Measurements from ENCODE around the gene NCK2. TPM values are rescaled to one million over a fixed set of nuclear protein-coding genes. Genes with fewer than 3 reads are reported as not detected.

The NCK2 gene
- total and polyA plus RNA-seq, 2 experiments from 2014 or later, result 72.6 to 100 TPM

DNA sequence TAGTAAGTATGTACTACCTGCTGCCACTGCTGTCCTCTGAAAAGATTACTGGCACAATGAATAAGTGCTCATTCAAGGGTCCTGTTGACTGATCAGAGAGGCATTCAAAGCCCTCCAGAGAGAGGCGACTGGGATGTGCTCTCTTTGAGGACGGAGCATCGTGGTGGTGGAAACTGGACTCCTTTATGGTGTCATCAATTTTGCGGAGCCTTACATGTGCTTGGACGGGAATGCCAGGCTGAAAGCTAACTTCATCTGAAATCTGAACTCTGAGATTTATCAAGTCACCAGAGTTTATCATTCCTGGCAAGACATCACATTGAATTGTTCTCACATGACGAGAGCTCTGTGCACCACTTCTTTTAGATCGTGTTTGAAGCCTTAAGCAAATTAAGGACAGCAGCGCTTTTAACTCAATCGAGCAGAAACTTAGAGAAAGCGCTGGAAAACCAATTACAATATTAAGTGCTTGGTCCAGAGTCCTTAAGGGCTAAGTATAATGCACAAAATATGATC lies 138.3 kb downstream of the NCK2 start:
- no peaks in the 10 kb centered on the region for H3K4me1 ChIP-seq (ENCODE audit: insufficient read depth)
- H4K20me1 ChIP-seq (ENCODE audit: insufficient read depth, poor library complexity, severe bottlenecking), result peaks cover 29% of the 10 kb centered on the region
- no peak overlapping the region for H3K4me3 ChIP-seq
- H3K27me3 ChIP-seq, result no peaks in the 10 kb centered on the region
- H3K36me3 ChIP-seq (replicated peaks; ENCODE audit: insufficient read depth, low read depth), result no peaks in the 10 kb centered on the region
- DNase-seq (ENCODE audit: low spot score), result no peak
- H3K27ac ChIP-seq, result no peak overlapping the region
- 95% methylated on average over 10 of the region's 10 CpGs for WGBS (ENCODE audit: low lambda C conversion rate, missing lambda C conversion rate)
- no peak overlapping the region for H2AFZ ChIP-seq
- H3K9me3 ChIP-seq (ENCODE audit: low read depth), result no peaks in the 10 kb centered on the region
- TF ChIP-seq EZH2phosphoT487 (IDR thresholded peaks at IDR 0.05; ENCODE audit: low read depth, severe bottlenecking, unreplicated experiment) (no peak), EZH2 (IDR thresholded peaks at IDR 0.05; ENCODE audit: borderline replicate concordance) (no peak)
- TF ChIP-seq, protein P1, sequence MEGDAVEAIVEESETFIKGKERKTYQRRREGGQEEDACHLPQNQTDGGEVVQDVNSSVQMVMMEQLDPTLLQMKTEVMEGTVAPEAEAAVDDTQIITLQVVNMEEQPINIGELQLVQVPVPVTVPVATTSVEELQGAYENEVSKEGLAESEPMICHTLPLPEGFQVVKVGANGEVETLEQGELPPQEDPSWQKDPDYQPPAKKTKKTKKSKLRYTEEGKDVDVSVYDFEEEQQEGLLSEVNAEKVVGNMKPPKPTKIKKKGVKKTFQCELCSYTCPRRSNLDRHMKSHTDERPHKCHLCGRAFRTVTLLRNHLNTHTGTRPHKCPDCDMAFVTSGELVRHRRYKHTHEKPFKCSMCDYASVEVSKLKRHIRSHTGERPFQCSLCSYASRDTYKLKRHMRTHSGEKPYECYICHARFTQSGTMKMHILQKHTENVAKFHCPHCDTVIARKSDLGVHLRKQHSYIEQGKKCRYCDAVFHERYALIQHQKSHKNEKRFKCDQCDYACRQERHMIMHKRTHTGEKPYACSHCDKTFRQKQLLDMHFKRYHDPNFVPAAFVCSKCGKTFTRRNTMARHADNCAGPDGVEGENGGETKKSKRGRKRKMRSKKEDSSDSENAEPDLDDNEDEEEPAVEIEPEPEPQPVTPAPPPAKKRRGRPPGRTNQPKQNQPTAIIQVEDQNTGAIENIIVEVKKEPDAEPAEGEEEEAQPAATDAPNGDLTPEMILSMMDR (IDR thresholded peaks at IDR 0.05; ENCODE audit: poor library complexity), result no peak
- H3K79me2 ChIP-seq, result peaks cover 95% of the 10 kb centered on the region
- no peak overlapping the region for H3K4me2 ChIP-seq
- H3K9me2 ChIP-seq (replicated peaks; ENCODE audit: insufficient read depth), result no peaks in the 10 kb centered on the region

DNA sequence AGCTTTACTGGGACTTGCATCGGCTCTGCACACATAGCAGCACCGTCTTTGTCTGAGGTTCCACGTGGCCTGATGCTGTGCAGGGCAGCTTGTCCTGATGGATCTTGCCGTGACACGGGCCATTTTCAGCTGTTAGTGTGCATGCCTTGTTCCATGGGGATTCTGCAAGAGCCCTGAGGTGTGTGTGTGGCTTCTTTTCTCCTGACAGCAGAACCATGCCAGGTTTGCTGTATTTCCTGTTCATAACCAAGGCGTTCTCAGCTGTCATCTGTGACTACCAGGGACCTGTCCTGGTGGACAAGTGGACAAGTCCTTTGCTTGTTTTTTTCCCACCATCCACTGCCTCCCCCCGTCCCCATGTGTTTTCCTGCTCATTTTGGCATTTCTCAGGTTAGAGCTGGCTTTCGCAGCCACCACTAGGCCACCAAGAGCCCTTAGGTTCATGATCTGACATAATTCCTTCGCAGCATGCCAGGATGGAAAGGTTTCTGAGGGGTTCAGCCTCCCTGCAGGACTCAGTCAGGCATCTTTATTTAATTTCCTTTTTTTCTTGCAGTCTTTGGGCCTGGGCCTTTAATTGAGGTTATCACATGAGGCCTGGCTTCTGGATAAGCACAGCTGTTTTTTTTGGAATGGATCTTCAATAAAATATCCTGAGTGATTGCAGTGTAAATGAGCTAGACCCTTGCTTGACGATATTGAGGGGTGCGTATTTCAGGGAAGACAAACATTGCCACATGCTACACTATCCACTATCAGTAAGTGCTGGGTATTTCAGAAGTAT lies 139.4 kb downstream of the NCK2 start:
- 89% methylated on average over 11 of the region's 11 CpGs for WGBS (ENCODE audit: low lambda C conversion rate, missing lambda C conversion rate)
- Histone ChIP-seq H3K4me2 (no peak overlapping the region), H3K4me1 (ENCODE audit: insufficient read depth) (no peaks in the 10 kb centered on the region), H3K9me3 (ENCODE audit: low read depth) (no peaks in the 10 kb centered on the region), H2AFZ (no peak overlapping the region), H3K36me3 (replicated peaks; ENCODE audit: insufficient read depth, low read depth) (no peaks in the 10 kb centered on the region), H3K9me2 (replicated peaks; ENCODE audit: insufficient read depth) (no peaks in the 10 kb centered on the region), H3K4me3 (no peak overlapping the region), H3K27ac (no peak overlapping the region), H4K20me1 (ENCODE audit: insufficient read depth, poor library complexity, severe bottlenecking) (peaks cover 29% of the 10 kb centered on the region), H3K27me3 (no peaks in the 10 kb centered on the region), H3K79me2 (peaks cover 95% of the 10 kb centered on the region)
- no peak for TF ChIP-seq EZH2phosphoT487 (IDR thresholded peaks at IDR 0.05; ENCODE audit: low read depth, severe bottlenecking, unreplicated experiment)
- TF ChIP-seq, protein P1 (IDR thresholded peaks at IDR 0.05; ENCODE audit: poor library complexity), result no peak
- no peak for TF ChIP-seq EZH2 (IDR thresholded peaks at IDR 0.05; ENCODE audit: borderline replicate concordance)
- no peak for DNase-seq (ENCODE audit: low spot score)

DNA sequence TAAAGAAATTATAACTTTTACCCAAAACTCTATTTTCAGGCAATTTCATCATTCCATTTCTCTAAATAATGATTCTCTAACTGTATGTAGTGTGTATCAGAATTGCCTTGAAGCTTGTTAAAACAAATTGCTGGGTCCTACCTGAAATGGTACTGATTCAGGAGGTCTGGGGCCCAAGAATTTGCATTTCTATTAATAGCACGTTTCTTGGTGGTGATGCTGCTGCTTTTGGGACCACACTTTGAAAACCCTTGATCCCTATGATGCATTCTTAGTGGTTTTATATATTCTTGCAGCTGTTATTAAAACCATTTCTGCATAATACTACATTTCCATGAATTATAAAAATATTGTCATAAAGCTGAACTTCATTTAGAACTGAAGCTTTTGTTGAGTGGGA lies 140.7 kb downstream of the NCK2 start:
- Histone ChIP-seq H3K79me2 (peaks cover 95% of the 10 kb centered on the region), H3K4me1 (ENCODE audit: insufficient read depth) (no peaks in the 10 kb centered on the region), H4K20me1 (ENCODE audit: insufficient read depth, poor library complexity, severe bottlenecking) (peaks cover 29% of the 10 kb centered on the region), H3K4me2 (no peak overlapping the region), H3K9me3 (ENCODE audit: low read depth) (no peaks in the 10 kb centered on the region), H3K4me3 (no peak overlapping the region), H3K27ac (no peak overlapping the region), H3K9me2 (replicated peaks; ENCODE audit: insufficient read depth) (no peaks in the 10 kb centered on the region), H3K27me3 (no peaks in the 10 kb centered on the region), H3K36me3 (replicated peaks; ENCODE audit: insufficient read depth, low read depth) (no peaks in the 10 kb centered on the region), H2AFZ (no peak overlapping the region)
- WGBS (ENCODE audit: low lambda C conversion rate, missing lambda C conversion rate), result 63% methylated on average over 1 of the region's 1 CpG
- TF ChIP-seq, protein P1 (IDR thresholded peaks at IDR 0.05; ENCODE audit: poor library complexity), result no peak
- no peak for TF ChIP-seq EZH2phosphoT487 (IDR thresholded peaks at IDR 0.05; ENCODE audit: low read depth, severe bottlenecking, unreplicated experiment)
- TF ChIP-seq EZH2 (IDR thresholded peaks at IDR 0.05; ENCODE audit: borderline replicate concordance), result no peak
- no peak for DNase-seq (ENCODE audit: low spot score)
